HG02798 (cell line): ENCODE data around the gene AFAP1L2.

Source experiments
- ATAC-seq: cut with Tn5 transposase; IDR thresholded peaks from one replicate; pipeline ENCODE4 v1.9.1; 2021; ENCODE audit warnings: mild to moderate bottlenecking; ENCODE audit not compliant: unreplicated experiment, poor library complexity

The AFAP1L2 gene

GRCh38 chr10:114255227-114255626, 149.1 kb downstream of the AFAP1L2 start:
- ATAC-seq: no peak

GRCh38 chr10:114252883-114253282, 151.4 kb downstream of the AFAP1L2 start:
- ATAC-seq: no peak

GRCh38 chr10:114252092-114252491, 152.2 kb downstream of the AFAP1L2 start:
- ATAC-seq: no peak

GRCh38 chr10:114250716-114251115, 153.6 kb downstream of the AFAP1L2 start:
- no peak for ATAC-seq

GRCh38 chr10:114250236-114250635, 154.1 kb downstream of the AFAP1L2 start:
- no peak for ATAC-seq

- no peak for ATAC-seq
Observed at GRCh38 chr10:114246679-114247305, 157.5 kb downstream of the AFAP1L2 start.

- ATAC-seq: no peak
Observed at GRCh38 chr10:114245121-114245791, 159.0 kb downstream of the AFAP1L2 start.
